SU-DHL-6 (cell line): ENCODE results near the gene COG7.
"Not testable (repeated sequence)": the region's sequence is repeated elsewhere in the genome, so short reads cannot be mapped to it uniquely, and the experiment has no call there.

Experiments used
- H2AFZ ChIP-seq: fragments of 200-600 bp; sonication (generic); 2 replicates; pipeline ENCODE4 v1.6.1; 2014; ENCODE audit warnings: low read depth, mild to moderate bottlenecking, moderate library complexity, mixed read lengths, antibody characterized with exemption, low read length; ENCODE audit not compliant: severe bottlenecking
- H3F3A ChIP-seq: fragments of 200-600 bp; shearing (Covaris generic); 2 replicates; pipeline ENCODE4 v1.6.0; 2016; ENCODE audit warnings: antibody characterized with exemption, mild to moderate bottlenecking; ENCODE audit not compliant: insufficient read depth
- H3K27ac ChIP-seq: fragments of 200-600 bp; sonication (generic); 2 replicates; pipeline ENCODE4 v1.5.1; 2016; ENCODE audit warnings: low read depth, mild to moderate bottlenecking, low read length, moderate library complexity, mixed read lengths
- H3K27me3 ChIP-seq: fragments of 200-600 bp; sonication (generic), shearing (Covaris generic); 2 replicates; pipeline ENCODE4 v1.6.0; 2014; ENCODE audit warnings: mild to moderate bottlenecking, low read length
- H3K36me3 ChIP-seq: fragments of 200-600 bp; sonication (generic); 2 replicates; pipeline ENCODE4 v1.6.1; 2014; ENCODE audit warnings: mild to moderate bottlenecking, low read length, mixed read lengths
- H3K4me2 ChIP-seq: fragments of 300-600, 200-600 bp; shearing (Covaris generic), sonication (generic); 2 replicates; pipeline ENCODE4 v1.6.0; 2014; ENCODE audit warnings: low read length, low read depth, mild to moderate bottlenecking; ENCODE audit not compliant: poor library complexity, severe bottlenecking
- H3K4me3 ChIP-seq: fragments of 200-600 bp; sonication (generic); 2 replicates; pipeline ENCODE4 v1.5.1; 2014; ENCODE audit warnings: antibody characterized with exemption, low read length, mild to moderate bottlenecking, mixed read lengths; ENCODE audit not compliant: insufficient read depth, poor library complexity, severe bottlenecking
- H3K79me2 ChIP-seq: fragments of 200-600 bp; sonication (generic); 2 replicates; pipeline ENCODE4 v1.6.1; 2014; ENCODE audit warnings: mild to moderate bottlenecking, low read length, moderate library complexity; ENCODE audit not compliant: insufficient read depth
- H3K9ac ChIP-seq: fragments of 200-600 bp; sonication (generic); 2 replicates; pipeline ENCODE4 v1.7.0; 2014; ENCODE audit warnings: mild to moderate bottlenecking, low read length
- H3K9me2 ChIP-seq: fragments of 200-600 bp; sonication (generic); replicated peaks from 2 replicates; pipeline ENCODE4 v1.6.1; 2014; ENCODE audit warnings: low read length; ENCODE audit not compliant: insufficient read depth
- H3K9me3 ChIP-seq: fragments of 200-600 bp; sonication (generic); 2 replicates; pipeline ENCODE4 v1.6.1; 2014; ENCODE audit warnings: low read length, mixed read lengths; ENCODE audit not compliant: insufficient read depth
- H4K20me1 ChIP-seq: fragments of 200-600 bp; sonication (generic); 2 replicates; pipeline ENCODE4 v1.6.1; 2014; ENCODE audit warnings: low read depth, mild to moderate bottlenecking, antibody characterized with exemption, low read length, moderate library complexity, mixed read lengths
- EZH2phosphoT487 ChIP-seq: fragments of 200-600 bp; sonication (generic), shearing (Covaris generic); conservative IDR thresholded peaks from 2 replicates; pipeline ENCODE4 v1.6.1; 2018; ENCODE audit warnings: mild to moderate bottlenecking, antibody characterized with exemption, low read length, moderate library complexity, mixed read lengths
- TF ChIP-seq, protein P1 (sequence below): fragments of 200-600 bp; sonication (generic); IDR thresholded peaks from one replicate; pipeline ENCODE4 v1.5.1; 2017; ENCODE audit warnings: antibody characterized with exemption, mild to moderate bottlenecking, low read length, moderate library complexity; ENCODE audit not compliant: insufficient read depth, poor library complexity, severe bottlenecking

The COG7 gene

DNA sequence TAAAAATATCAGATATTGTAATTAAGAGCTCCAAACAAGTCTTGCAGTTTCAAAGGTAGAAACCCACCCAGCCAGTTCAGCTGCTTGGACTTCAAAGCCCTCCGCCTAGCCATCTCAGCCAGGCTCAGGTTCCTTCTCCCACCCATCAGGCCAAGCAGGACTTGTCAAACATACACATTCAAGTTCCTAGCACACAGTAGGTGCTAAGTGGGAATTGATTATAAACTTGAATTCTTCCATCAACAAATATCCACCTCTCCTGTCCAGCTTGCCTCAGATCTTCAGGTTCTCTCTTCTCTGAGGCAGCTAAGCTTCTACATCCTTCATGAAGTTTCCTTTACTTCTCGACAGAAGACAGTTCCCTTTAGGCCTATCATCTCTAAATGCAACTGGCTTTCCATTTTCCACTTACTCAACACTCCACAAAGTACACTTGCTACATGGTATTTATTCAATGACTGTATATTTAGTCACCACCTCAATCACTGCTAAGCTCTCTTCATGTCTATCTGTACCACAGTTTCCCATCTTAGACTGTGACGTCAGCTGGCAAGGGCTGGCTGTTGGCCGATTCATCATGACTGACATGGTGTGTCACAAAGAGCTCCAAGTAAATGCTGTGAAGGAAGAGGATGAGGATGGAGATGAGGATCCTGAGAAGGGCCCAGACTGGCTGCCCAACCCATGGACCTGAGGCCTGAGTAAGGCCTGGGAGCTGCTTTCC lies 13.3 kb upstream of the COG7 start:
- Histone ChIP-seq H3K36me3 (peaks cover 21% of the 10 kb centered on the region; the same call in 1 of the 2 replicates), H3K9me2 (no peaks in the 10 kb centered on the region), H3K4me2 (no peak overlapping the region), H4K20me1 (no peaks in the 10 kb centered on the region), H3K27ac (no peak overlapping the region), H3K79me2 (no peaks in the 10 kb centered on the region), H3K9ac (no peak overlapping the region), H2AFZ (no peak overlapping the region), H3K9me3 (no peaks in the 10 kb centered on the region), H3F3A (peaks cover 34% of the 10 kb centered on the region), H3K27me3 (no peaks in the 10 kb centered on the region), H3K4me3 (no peak overlapping the region)
- TF ChIP-seq EZH2phosphoT487 = no peak
- TF ChIP-seq, protein P1, sequence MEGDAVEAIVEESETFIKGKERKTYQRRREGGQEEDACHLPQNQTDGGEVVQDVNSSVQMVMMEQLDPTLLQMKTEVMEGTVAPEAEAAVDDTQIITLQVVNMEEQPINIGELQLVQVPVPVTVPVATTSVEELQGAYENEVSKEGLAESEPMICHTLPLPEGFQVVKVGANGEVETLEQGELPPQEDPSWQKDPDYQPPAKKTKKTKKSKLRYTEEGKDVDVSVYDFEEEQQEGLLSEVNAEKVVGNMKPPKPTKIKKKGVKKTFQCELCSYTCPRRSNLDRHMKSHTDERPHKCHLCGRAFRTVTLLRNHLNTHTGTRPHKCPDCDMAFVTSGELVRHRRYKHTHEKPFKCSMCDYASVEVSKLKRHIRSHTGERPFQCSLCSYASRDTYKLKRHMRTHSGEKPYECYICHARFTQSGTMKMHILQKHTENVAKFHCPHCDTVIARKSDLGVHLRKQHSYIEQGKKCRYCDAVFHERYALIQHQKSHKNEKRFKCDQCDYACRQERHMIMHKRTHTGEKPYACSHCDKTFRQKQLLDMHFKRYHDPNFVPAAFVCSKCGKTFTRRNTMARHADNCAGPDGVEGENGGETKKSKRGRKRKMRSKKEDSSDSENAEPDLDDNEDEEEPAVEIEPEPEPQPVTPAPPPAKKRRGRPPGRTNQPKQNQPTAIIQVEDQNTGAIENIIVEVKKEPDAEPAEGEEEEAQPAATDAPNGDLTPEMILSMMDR = no peak

GRCh38 chr16:23465179-23465578 lies 12.2 kb upstream of the COG7 start:
- no peaks in the 10 kb centered on the region for H3K9me3 ChIP-seq
- peaks cover 15% of the 10 kb centered on the region; the same call in 1 of the 2 replicates for H3K36me3 ChIP-seq
- H3K79me2 ChIP-seq = no peaks in the 10 kb centered on the region
- peaks cover 38% of the 10 kb centered on the region for H3F3A ChIP-seq
- H3K27me3 ChIP-seq = no peaks in the 10 kb centered on the region
- no peak overlapping the region for H3K27ac ChIP-seq
- H3K4me3 ChIP-seq = no peak overlapping the region
- H3K9me2 ChIP-seq = no peaks in the 10 kb centered on the region
- no peaks in the 10 kb centered on the region for H4K20me1 ChIP-seq
- TF ChIP-seq, protein P1 = no peak
- TF ChIP-seq EZH2phosphoT487 = no peak
- no peak overlapping the region for H3K9ac ChIP-seq
- no peak overlapping the region for H2AFZ ChIP-seq
- H3K4me2 ChIP-seq = no peak overlapping the region

DNA sequence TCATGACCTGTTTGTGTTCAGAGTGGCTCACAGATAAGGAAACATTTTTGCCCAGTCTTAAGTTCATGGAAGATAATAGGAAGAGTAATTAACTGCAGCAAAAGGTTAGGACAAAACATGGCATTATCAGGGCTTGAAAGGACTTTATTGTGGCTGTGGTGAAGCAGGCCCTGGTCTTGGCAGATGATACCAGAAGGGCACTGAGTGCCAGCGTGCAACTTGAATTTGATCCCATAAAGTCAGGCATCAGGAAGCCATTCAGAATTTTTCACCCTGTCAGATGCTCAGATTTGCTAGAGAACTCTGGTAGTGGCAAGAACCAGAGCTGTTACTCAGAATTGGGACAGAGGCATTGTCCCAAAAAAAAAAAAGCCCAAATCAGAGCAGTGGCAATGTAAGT lies 11.2 kb upstream of the COG7 start:
- H3K9me3 ChIP-seq = no peaks in the 10 kb centered on the region
- no peak overlapping the region for H3K4me3 ChIP-seq
- H4K20me1 ChIP-seq = no peaks in the 10 kb centered on the region
- no peak overlapping the region for H2AFZ ChIP-seq
- H3K9me2 ChIP-seq = no peaks in the 10 kb centered on the region
- H3K27ac ChIP-seq = no peak overlapping the region
- H3K9ac ChIP-seq = no peak overlapping the region
- no peak overlapping the region for H3K4me2 ChIP-seq
- H3F3A ChIP-seq = peaks cover 43% of the 10 kb centered on the region
- H3K27me3 ChIP-seq = no peaks in the 10 kb centered on the region
- H3K36me3 ChIP-seq = peaks cover 8% of the 10 kb centered on the region; the same call in 1 of the 2 replicates
- H3K79me2 ChIP-seq = no peaks in the 10 kb centered on the region
- TF ChIP-seq, protein P1 = no peak
- TF ChIP-seq EZH2phosphoT487 = no peak

GRCh38 chr16:23462994-23463393 lies 10.0 kb upstream of the COG7 start:
- H3K9me3 ChIP-seq, H3K9ac ChIP-seq, H4K20me1 ChIP-seq, H3K4me2 ChIP-seq, H2AFZ ChIP-seq, H3K36me3 ChIP-seq, H3K79me2 ChIP-seq, H3K27me3 ChIP-seq, H3K4me3 ChIP-seq, H3K27ac ChIP-seq, H3K9me2 ChIP-seq: not testable (repeated sequence)
- H3F3A ChIP-seq = peaks cover 43% of the 10 kb centered on the region
